Neural cell (in vitro differentiated cells): ENCODE data around the gene SLC25A13.

ENCODE experiments used
- CTCF ChIP-seq: fragments of 450-650 bp; IDR thresholded peaks from 2 replicates; pipeline ENCODE4 v1.5.1; 2014; ENCODE audit warnings: antibody characterized with exemption, mild to moderate bottlenecking, moderate library complexity; ENCODE audit not compliant: poor library complexity, severe bottlenecking
- EP300 ChIP-seq: fragments of 450-650 bp; conservative IDR thresholded peaks from 2 replicates; pipeline ENCODE4 v1.6.1; 2014; ENCODE audit warnings: antibody characterized with exemption, mild to moderate bottlenecking, moderate library complexity; ENCODE audit not compliant: poor library complexity, severe bottlenecking
- EZH2 ChIP-seq: fragments of 200-600, 300-800 bp; shearing (Covaris generic), sonication (generic); IDR thresholded peaks from 2 replicates; pipeline ENCODE4 v1.6.1; 2014; ENCODE audit warnings: antibody characterized with exemption, low read length, borderline replicate concordance, mild to moderate bottlenecking; ENCODE audit not compliant: insufficient read depth, poor library complexity, severe bottlenecking
- REST ChIP-seq: IDR thresholded peaks from 2 replicates; pipeline ENCODE4 v1.6.1; 2012; ENCODE audit warnings: borderline replicate concordance
- SMC3 ChIP-seq: fragments of 450-650 bp; conservative IDR thresholded peaks from 2 replicates; pipeline ENCODE4 v1.6.1; 2014; ENCODE audit warnings: antibody characterized with exemption, mild to moderate bottlenecking, moderate library complexity; ENCODE audit not compliant: poor library complexity
- TAF1 ChIP-seq: IDR thresholded peaks from 2 replicates; pipeline ENCODE4 v1.6.1; 2012; ENCODE audit warnings: low read depth

GRCh38 chr7:96225251-96225650 is 96.6 kb downstream of the SLC25A13 start:
- TF ChIP-seq CTCF (no peak), TAF1 (no peak), REST (no peak), EZH2 (no peak), SMC3 (no peak), EP300 (no peak)
